Upper lobe of right lung (tissue), 1 donor: ENCODE data around the gene IRAK2. TPM values are rescaled to one million over a fixed set of nuclear protein-coding genes. Genes with fewer than 3 reads are reported as not detected.
A peak's percentile ranks its signal among the peaks of the same experiment; 100 is the strongest.

ENCODE experiments used
- ATAC-seq: fragments of 200-7000 bp; cut with Tn5 transposase; one replicate; pipeline ENCODE4 v1.9.1; 2020; ENCODE audit warnings: mild to moderate bottlenecking, moderate library complexity
- DNase-seq: peaks from one replicate; pipeline ENCODE4 v3.0.0-alpha.2; 2020
- H3K27ac ChIP-seq: fragments of 200-600 bp; one replicate; pipeline ENCODE4 v1.8.0; 2022
- H3K27me3 ChIP-seq: fragments of 200-600 bp; one replicate; pipeline ENCODE4 v1.8.0; 2022; ENCODE audit warnings: mild to moderate bottlenecking
- H3K36me3 ChIP-seq: fragments of 200-600 bp; one replicate; pipeline ENCODE4 v1.8.0; 2022
- H3K4me1 ChIP-seq: fragments of 200-600 bp; one replicate; pipeline ENCODE4 v1.8.0; 2022
- H3K4me3 ChIP-seq: fragments of 200-600 bp; one replicate; pipeline ENCODE4 v1.8.0; 2022; ENCODE audit warnings: mild to moderate bottlenecking
- H3K9me3 ChIP-seq: fragments of 200-600 bp; one replicate; pipeline ENCODE4 v1.8.0; 2022
- intact Hi-C: fragments of 100-400 bp; cut with DNase I; formaldehyde crosslinking; loops from one replicate; pipeline ENCODE4 v1.11.0; 2022
- total RNA-seq: library from RNA; stranded (reverse); fragmentation: NEBNext Ultra II Directional; extraction: Animal tissue kit (Norgen Biotek cat#: 25700); gene quantifications from one replicate; pipeline ENCODE4 v1.2.1, GENCODE V29; 2021
- TF ChIP-seq, protein P1 (sequence below): fragments of 200-600 bp; IDR thresholded peaks from one replicate; pipeline ENCODE4 v1.8.0; 2022; ENCODE audit warnings: antibody characterized with exemption
- donor health status: DM: no; HTN: yes; CAD: no; lungs with severe emphysema.

Gene IRAK2
- total RNA-seq, 1 donor from 2014 or later = 5.2 TPM

DNA sequence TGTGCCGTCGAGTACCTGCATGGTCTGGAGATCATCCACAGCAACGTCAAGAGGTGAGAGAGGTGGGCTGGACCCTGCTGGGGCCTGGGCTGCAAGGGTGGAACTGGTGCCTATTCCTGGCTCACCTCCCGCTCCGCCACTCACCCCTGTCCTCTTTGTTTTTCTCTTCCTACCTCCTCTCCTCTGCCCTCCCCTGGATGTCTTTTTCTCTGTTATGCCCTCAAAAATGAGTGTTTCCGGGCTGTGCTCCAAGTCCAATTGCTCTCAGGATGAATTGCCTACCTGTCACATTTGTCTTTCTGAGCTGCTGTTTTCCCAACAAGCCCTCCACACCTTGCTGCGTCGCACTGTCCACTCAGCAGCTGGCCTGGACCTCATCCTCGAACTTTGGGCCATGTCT, 55.0 kb downstream of the IRAK2 start:
- peaks cover 12% of the 10 kb centered on the region for H3K36me3 ChIP-seq
- no peaks in the 10 kb centered on the region for H3K27me3 ChIP-seq
- intact Hi-C loops = no loop called here
- DNase-seq (no peak), ATAC-seq (no peak)
- TF ChIP-seq, protein P1, sequence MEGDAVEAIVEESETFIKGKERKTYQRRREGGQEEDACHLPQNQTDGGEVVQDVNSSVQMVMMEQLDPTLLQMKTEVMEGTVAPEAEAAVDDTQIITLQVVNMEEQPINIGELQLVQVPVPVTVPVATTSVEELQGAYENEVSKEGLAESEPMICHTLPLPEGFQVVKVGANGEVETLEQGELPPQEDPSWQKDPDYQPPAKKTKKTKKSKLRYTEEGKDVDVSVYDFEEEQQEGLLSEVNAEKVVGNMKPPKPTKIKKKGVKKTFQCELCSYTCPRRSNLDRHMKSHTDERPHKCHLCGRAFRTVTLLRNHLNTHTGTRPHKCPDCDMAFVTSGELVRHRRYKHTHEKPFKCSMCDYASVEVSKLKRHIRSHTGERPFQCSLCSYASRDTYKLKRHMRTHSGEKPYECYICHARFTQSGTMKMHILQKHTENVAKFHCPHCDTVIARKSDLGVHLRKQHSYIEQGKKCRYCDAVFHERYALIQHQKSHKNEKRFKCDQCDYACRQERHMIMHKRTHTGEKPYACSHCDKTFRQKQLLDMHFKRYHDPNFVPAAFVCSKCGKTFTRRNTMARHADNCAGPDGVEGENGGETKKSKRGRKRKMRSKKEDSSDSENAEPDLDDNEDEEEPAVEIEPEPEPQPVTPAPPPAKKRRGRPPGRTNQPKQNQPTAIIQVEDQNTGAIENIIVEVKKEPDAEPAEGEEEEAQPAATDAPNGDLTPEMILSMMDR = no peak
- no peaks in the 10 kb centered on the region for H3K9me3 ChIP-seq
- H3K27ac ChIP-seq = no peak overlapping the region
- no peak overlapping the region for H3K4me3 ChIP-seq
- H3K4me1 ChIP-seq = peaks cover 15% of the 10 kb centered on the region

DNA sequence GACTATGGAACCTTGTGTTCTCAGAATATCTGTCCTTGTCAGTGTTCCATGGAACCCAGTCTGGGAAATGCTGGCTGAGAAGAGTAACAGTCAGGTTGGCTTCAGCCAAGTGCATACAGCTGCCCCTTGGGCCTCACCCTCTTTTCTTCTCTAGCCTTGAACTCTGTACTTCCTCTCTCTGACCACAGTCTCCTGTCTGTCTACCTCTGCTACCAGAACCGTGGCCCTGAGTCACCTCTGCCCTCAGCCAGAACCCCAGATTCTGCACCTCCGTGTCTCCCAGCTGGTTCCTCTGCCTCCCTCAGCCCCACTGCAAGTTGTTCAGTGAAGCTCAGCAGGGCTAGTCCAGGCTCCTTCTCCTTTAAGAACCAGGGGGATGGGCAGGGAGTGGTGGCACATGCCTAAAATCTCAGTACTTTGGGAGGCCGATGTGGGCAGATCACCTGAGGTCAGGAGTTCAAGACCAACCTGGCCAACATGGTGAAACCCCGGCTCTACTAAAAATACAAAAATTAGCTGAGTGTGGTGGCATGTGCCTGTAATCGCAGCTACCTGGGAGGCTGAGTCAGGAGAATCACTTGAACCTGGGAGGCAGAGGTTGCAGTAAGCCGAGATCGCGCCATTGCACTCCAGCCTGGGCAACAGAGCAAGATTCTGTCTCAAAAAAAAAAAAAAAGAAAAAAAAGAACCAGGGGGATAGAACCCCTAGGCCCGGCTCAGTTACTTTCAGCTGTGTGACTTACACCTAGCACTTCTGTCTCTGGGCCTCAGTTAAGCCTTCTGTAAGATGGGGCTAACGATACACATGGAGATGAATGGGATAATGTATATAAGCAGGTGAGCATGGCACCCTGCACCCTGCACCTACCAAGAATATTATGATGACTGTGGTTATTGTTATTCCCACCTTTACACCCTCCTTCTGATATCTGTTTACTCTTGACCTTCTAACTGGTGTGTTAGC, 59.2 kb downstream of the IRAK2 start:
- TF ChIP-seq, protein P1 = no peak
- intact Hi-C loops = no loop called here
- Histone ChIP-seq H3K36me3 (peaks cover 12% of the 10 kb centered on the region), H3K27me3 (no peaks in the 10 kb centered on the region), H3K4me3 (no peak overlapping the region), H3K9me3 (no peaks in the 10 kb centered on the region), H3K27ac (no peak overlapping the region), H3K4me1 (peaks cover 33% of the 10 kb centered on the region)
- ATAC-seq = peak; percentile 35
- DNase-seq = no peak

DNA sequence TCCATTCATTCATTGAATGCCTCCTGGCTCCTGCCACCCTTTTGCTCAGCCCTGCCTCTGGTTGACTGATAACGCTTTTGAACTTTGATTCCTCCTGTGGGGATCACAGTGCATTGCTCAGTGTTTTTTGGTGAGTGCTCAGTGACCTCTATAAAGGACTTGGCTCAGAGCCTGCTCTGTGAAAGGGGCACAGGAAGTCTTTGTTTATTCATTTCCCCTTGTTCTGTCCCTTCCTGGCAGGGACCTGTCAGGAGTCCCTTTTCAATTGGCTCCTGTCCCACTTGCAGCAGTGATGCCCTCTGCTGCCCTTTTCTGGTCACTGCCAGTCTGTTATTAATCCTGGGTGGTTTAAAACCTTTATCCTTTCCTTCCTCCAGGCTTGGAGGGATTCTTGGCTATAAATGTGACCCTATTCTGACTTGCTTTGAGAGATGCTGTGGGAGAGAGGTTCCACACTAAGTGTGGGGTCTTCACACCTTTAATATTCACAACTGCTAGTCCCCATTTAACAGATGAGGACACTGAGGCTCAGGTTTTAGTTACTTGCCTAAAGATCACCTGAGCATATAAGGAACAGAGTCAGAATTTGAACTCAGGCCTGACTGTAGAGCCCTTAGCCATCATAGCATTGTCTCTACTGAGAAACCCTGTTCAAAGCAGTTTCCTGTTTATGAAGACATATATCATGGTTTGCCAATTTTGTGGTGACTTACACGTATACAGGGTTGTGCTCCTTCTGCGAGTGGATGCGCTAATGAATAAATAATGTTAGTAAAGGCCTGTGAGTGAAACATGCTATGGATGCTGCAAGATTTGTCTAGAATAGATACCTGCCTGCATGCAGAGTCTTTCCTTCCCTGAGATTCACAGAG, 60.3 kb downstream of the IRAK2 start:
- DNase-seq (no peak), ATAC-seq (peak; percentile 95)
- Histone ChIP-seq H3K36me3 (peaks cover 12% of the 10 kb centered on the region), H3K27me3 (no peaks in the 10 kb centered on the region), H3K9me3 (no peaks in the 10 kb centered on the region), H3K27ac (peak overlapping the region; percentile 17), H3K4me1 (peaks cover 33% of the 10 kb centered on the region), H3K4me3 (no peak overlapping the region)
- intact Hi-C loops = loop anchor here (5.0 kb wide), 1 partner anchor 63 kb away; the partner anchor contains the start of gene IRAK2
- TF ChIP-seq, protein P1 = peak; percentile 90

DNA sequence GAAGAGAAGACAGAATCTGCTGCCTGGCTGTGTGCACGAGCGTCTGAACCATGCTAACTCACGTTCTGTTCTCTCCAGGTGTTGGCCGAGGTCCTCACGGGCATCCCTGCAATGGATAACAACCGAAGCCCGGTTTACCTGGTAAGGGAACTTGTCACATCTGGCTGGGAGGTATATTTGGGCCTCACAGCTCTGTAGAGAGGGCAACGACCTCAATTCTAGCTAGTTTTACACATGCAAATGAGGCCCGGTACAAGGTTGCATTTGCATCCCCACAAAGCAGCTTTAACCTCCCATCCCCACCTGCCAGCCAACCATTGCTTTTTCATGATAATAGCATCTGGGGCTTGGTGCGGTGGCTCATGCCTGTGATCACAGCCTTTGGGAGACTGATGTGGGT, 61.6 kb downstream of the IRAK2 start:
- no peak overlapping the region for H3K4me3 ChIP-seq
- H3K9me3 ChIP-seq = no peaks in the 10 kb centered on the region
- TF ChIP-seq, protein P1 = no peak
- no peaks in the 10 kb centered on the region for H3K27me3 ChIP-seq
- peaks cover 12% of the 10 kb centered on the region for H3K36me3 ChIP-seq
- ATAC-seq = no peak
- no peak for DNase-seq
- intact Hi-C loops = loop anchor here (5.0 kb wide), 1 partner anchor 64 kb away; the partner anchor contains the start of gene IRAK2
- peaks cover 29% of the 10 kb centered on the region for H3K4me1 ChIP-seq
- no peak overlapping the region for H3K27ac ChIP-seq

DNA sequence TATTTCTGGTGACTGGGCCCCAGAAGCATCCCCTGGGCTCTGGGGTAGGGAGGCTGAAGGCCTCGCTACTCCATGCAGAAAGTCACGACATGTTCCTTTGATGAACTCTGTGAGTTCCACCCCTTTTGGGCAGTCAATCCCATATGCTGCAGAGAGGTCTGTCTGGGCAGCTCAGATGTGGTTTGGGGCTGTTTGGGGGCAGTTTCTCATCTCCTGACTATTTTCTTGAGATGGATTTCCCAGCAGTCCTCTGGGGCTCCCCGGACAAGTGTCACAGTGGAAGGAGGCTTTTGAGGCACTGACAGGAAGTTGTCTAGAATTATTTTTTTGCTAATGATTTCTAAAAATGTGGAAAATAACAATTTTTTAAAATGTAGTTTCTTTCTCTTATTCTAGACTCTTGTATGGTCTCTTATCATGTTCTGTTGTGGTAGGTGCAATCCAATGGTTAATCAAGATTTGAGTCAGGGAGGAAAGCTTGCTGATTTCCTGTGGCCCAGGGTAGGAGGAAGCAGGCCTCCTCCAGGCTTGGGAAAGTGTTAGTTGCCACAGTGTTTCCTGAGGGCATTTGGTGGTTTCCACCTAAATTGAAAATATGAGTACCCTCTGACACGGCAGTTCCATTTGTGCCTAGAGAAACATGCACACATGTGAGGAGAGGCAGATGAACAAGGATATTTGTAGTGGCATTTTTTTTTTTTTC, 63.7 kb downstream of the IRAK2 start:
- TF ChIP-seq, protein P1 = no peak
- Histone ChIP-seq H3K27me3 (no peaks in the 10 kb centered on the region), H3K9me3 (no peaks in the 10 kb centered on the region), H3K4me1 (peaks cover 29% of the 10 kb centered on the region), H3K27ac (no peak overlapping the region), H3K4me3 (no peak overlapping the region), H3K36me3 (no peaks in the 10 kb centered on the region)
- DNase-seq (no peak), ATAC-seq (peak; percentile 39)
- intact Hi-C loops = loop anchor here (5.0 kb wide), 1 partner anchor 66 kb away; the partner anchor contains the start of gene IRAK2
